Fibroblast of skin of left quadriceps (primary cell): ENCODE measurements around the gene GIGYF2.

ENCODE experiments used
- DNase-seq, 2 experiments: peaks; one replicate each; pipeline ENCODE4 v3.0.0-alpha.2; 2013; ENCODE audit warnings: low read depth in 2 of 2

Gene GIGYF2

GRCh38 chr2:232879618-232880494 lies 182.7 kb downstream of the GIGYF2 start:
- no peak for DNase-seq

GRCh38 chr2:232880764-232881351 lies 183.7 kb downstream of the GIGYF2 start:
- no peak for DNase-seq

GRCh38 chr2:232882085-232882484 lies 185.0 kb downstream of the GIGYF2 start:
- DNase-seq = no peak

- no peak for DNase-seq
Observed at GRCh38 chr2:232882505-232883115, 185.5 kb downstream of the GIGYF2 start.

GRCh38 chr2:232883116-232883721 lies 186.1 kb downstream of the GIGYF2 start:
- no peak for DNase-seq

GRCh38 chr2:232884001-232884421 lies 186.9 kb downstream of the GIGYF2 start:
- no peak for DNase-seq

- DNase-seq = no peak
Observed at GRCh38 chr2:232884549-232885263, 187.6 kb downstream of the GIGYF2 start.

GRCh38 chr2:232885264-232885961 lies 188.3 kb downstream of the GIGYF2 start:
- DNase-seq = no peak

- no peak for DNase-seq
Observed at GRCh38 chr2:232886176-232886575, 189.0 kb downstream of the GIGYF2 start.

GRCh38 chr2:232886632-232887031 lies 189.5 kb downstream of the GIGYF2 start:
- no peak for DNase-seq

- DNase-seq = no peak
Observed at GRCh38 chr2:232887171-232887850, 190.2 kb downstream of the GIGYF2 start.

GRCh38 chr2:232888099-232888836 lies 191.1 kb downstream of the GIGYF2 start:
- no peak for DNase-seq

GRCh38 chr2:232888839-232889529 lies 191.9 kb downstream of the GIGYF2 start:
- no peak for DNase-seq

GRCh38 chr2:232889876-232890401 lies 192.8 kb downstream of the GIGYF2 start:
- no peak for DNase-seq

GRCh38 chr2:232890536-232890895 lies 193.4 kb downstream of the GIGYF2 start:
- no peak for DNase-seq

- DNase-seq = no peak
Observed at GRCh38 chr2:232890896-232891601, 193.9 kb downstream of the GIGYF2 start.

GRCh38 chr2:232891621-232892071 lies 194.5 kb downstream of the GIGYF2 start:
- DNase-seq = no peak

GRCh38 chr2:232892221-232892620 lies 195.1 kb downstream of the GIGYF2 start:
- DNase-seq = no peak
